ENCODE data around the gene C3orf38.
A peak's percentile ranks its signal among the peaks of the same experiment; 100 is the strongest.
"Not testable (repeated sequence)": the region's sequence is repeated elsewhere in the genome, so short reads cannot be mapped to it uniquely, and the experiment has no call there.

Gene C3orf38

GRCh38 chr3:88149509-88150362 lies at the start of gene C3orf38:
C3orf38 (plus strand) TSS chr3:88149959; CDS start chr3:88150053, 94 bp downstream.
- DNase-seq, result peak; percentile 96

- DNase-seq, result no peak
Measured at GRCh38 chr3:88101142-88101541, 48.6 kb upstream of the C3orf38 start.

DNA sequence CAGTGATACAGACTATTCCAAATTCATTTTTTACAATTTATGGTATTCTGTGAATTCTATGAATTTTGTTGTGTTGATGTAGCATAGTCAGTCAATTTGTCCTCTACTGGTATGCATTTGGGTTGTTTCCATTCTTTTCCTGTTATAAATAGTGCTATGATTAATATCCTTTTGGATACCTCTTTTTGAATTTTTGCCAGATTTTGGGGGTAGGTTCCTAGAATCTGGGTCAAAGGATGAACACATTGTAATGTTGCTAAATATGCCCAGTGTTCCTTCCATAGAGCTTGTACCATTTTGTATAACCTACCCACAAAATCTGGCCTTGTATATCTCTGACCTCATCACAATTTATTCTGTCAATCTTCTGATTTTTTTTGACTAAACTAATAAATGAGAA lies 44.4 kb upstream of the C3orf38 start:
- DNase-seq, result no peak

- no peak for DNase-seq
Measured at GRCh38 chr3:88112289-88112688, 37.5 kb upstream of the C3orf38 start.

DNA sequence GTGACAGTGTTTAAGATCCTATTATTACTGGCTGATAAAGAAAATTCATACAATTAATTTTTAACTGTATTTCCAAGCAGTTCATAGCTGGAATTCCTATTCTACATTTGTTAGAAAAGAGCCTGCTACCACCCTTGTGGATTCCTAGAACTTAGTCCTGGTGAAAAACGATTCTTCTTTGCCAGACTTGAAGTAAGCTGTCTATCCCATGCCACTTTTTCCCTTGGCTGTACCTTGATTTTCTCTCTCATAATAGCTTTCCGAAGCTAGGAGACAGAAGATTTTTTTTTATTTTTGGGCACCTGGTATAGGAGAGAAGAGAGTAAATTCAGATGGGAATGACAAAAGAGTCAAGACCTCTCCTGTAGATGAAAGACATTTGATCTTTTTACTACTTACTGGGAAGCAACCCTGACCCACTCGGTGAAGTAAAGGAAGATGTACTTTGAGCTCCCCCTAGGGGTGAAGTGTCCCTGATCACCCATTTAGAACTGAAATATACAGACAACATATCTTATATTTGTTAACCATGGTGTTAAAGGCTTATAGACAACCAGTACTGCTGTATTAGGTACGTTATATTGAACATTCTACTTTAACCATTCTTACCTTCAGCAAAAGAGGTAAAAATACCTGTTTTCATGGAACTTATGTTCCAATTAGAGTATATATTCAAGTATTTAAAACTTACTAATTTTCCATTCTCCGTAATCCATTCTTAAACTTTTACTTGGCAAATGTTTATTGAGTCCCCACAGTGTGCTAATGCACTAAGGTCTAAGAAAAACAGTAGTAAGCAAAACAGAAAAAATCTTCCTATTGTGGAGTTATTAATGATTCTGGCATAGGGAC lies 36.2 kb upstream of the C3orf38 start:
- peak; percentile 86 for DNase-seq

DNA sequence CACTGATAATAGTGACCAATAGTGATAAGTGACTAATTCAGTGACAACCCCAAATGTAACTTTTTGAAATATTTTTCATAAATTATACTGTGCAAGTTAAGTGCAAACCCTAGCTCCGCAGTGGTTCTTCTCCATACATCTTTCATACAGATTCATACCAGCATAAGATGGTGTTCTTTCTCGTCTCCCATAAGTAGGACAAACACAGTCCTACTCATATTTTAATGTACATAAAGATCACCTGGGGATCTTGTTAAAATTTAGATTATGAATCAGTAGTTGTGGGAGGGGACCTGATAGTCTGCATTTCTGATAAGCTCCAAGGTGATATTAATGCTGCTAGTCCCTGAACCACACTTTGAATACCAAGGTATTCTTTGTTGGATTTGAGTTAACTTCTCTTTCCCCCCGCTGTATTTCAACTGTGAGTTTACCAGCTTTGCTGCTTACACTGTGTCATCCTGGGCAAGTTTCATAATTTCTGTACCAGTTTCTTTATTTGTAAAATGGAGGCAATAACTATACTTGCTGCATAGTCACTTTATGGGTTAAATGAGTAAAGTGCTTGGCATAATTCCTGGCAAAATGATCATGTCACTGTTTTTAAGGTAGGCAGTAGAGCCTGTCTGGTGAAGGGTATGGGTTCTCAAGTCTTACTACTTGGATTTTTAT lies 34.7 kb upstream of the C3orf38 start:
- DNase-seq, result no peak

DNA sequence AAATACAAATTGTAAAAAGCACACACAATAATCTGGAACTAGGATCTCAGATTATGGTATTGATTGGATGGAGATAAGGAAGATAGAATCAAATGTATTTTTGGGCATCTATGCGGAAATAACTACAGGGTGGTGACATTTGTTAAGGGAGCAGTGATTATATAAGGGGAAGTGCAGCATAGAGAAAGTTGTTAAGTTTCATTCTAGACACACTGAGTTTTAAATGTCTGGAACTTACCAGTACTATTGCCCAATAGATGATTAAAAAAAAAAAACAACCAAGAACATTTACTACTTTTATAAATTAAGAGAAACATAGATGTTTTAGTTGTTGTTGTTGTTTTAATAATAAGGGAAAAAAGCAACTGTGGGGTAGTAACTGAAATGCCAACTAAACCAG lies 32.1 kb upstream of the C3orf38 start:
- DNase-seq, result no peak

- not testable (repeated sequence) for DNase-seq
Measured at GRCh38 chr3:88118603-88119002, 31.2 kb upstream of the C3orf38 start.

- no peak for DNase-seq
Measured at GRCh38 chr3:88123526-88123925, 26.2 kb upstream of the C3orf38 start.

DNA sequence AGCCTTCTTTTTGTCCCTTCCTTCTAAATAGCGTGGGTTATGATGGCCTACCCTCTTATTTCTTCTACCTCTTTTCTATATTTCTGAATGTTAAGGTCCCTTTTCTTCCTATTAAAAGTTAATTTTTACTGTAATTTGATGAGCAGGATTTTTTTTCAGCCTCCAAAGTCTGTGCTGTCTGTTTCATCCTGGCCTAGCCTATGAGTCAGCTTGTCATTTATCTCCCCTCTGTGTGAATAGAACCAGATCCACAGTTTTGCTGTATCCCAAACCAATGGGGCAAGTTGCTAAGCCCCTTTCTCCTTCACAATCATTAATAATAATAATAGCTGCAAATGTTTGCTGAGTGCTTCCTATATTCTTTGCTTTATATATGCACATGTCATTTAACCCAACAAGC lies 18.1 kb upstream of the C3orf38 start:
- no peak for DNase-seq

GRCh38 chr3:88132894-88133293 lies 16.9 kb upstream of the C3orf38 start:
- DNase-seq, result no peak

DNA sequence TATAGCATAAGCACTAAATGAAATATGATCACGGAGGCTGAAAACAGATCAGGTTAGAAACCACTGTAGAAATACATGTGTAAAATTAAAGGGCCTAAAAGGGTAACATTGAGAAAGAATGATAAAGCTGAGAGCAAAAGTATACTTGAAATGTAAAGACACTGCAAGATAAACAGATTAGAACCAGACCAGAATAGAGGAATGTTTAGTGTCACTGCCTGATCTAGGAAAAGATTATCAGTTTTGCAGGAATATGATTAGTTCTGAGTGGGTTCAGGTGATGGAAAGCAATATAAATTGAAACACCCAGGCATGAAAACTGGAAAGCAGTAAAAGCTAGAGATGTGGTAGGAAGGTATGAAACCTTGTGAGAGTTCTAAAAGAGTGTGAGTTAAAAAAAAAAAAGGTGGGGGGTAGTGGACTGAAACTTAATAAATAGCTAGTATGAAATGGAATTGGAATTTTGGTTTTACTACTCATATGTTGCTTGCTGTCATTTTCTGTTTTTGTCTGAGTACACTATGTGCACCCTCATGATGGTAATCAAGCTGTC lies 16.0 kb upstream of the C3orf38 start:
- DNase-seq, result no peak

GRCh38 chr3:88137836-88138235 lies 11.9 kb upstream of the C3orf38 start:
- DNase-seq, result no peak

GRCh38 chr3:88141458-88142083 lies 8.2 kb upstream of the C3orf38 start:
- no peak for DNase-seq

- DNase-seq, result no peak
Measured at GRCh38 chr3:88142094-88142624, 7.6 kb upstream of the C3orf38 start.

- DNase-seq, result peak; percentile 16
Measured at GRCh38 chr3:88147261-88147660, 2.5 kb upstream of the C3orf38 start.

DNA sequence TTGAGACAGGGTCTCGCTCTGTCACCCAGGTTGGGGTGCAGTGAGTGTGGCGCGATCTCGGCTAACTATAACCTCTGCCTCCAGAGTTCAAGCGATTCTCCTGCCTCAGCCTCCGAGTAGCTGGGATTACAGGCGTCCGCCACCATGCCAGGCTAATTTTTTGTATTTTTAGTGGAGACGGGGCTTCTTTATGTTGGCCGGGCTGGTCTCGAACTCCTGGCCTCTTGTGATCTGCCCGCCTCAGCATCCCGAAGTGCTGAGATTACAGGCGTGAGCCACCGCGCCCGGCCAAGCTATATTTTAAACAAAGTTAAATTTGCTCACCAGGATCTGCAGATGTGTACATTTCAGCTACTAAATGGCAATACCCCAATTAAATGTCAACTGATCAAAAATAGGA lies 1.1 kb upstream of the C3orf38 start:
- DNase-seq, result no peak

- DNase-seq, result no peak
Measured at GRCh38 chr3:88149101-88149508, 654 bp upstream of the C3orf38 start.

DNA sequence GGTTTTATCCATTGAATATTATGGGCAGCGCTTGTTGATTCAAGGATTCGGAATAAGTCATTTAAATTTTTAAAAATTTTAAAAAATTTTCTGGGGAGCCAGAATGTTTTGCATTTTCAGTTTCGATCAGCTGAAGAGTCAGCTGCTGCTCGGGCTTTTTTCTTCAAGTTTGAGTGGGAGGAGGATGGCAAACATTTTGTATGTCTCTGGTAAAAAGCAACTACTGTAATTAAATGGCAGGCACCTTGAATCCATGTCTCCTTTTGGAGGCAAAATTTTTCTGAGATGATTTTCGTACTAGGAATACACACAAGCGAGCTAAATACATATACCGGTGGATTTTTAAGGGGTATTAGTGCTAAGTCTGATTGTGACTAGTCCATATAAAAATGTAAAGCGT lies 612 bp downstream of the C3orf38 start:
- peak; percentile 52 for DNase-seq

- peak; percentile 46 for DNase-seq
Measured at GRCh38 chr3:88150806-88151205, 1.0 kb downstream of the C3orf38 start.

- peak; percentile 27 for DNase-seq
Measured at GRCh38 chr3:88151358-88151757, 1.6 kb downstream of the C3orf38 start.

DNA sequence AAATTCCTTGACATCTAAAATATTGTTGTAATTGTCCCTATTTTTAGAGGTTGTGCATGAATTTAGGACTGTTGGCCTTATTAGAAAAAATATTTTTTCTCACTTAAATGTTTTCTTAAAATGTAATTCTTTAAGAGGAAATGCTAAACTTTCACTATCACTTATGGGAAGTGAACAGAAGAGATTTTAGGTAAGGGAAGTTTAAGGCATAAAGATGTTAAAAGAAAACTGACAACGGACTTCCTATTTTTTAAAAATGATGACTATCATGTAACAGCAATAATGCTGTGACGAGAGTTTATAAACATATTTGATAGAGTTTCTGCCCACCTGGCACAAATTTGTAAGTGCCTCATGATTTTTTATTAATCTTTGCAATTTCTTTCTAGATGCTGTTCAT lies 3.1 kb downstream of the C3orf38 start:
- DNase-seq, result no peak
